H1 (cell line): Measurements from ENCODE around the gene VWA3B. TPM values are rescaled to one million over a fixed set of nuclear protein-coding genes. Genes with fewer than 3 reads are reported as not detected.

Experiments used
- CTCF ChIA-PET: fragments of 300-600 bp; sonication (Branson Sonifier 250); formaldehyde crosslinking; loops from one replicate; lab custom pipeline; 2021; ENCODE audit not compliant: partially characterized antibody; lab: Charles Lee
- POLR2A ChIA-PET: fragments of 300-600 bp; sonication (Branson Sonifier 250); formaldehyde crosslinking; loops from one replicate; lab custom pipeline; 2021; ENCODE audit warnings: inconsistent platforms; ENCODE audit not compliant: partially characterized antibody; lab: Charles Lee
- DNase-seq, 2 experiments: peaks; one replicate each; pipeline versions ENCODE4 v3.0.0 to v3.0.0-alpha.2; 2010 to 2022; ENCODE audit warnings: low spot score in 2 of 2, low read depth in 1 of 2, mixed read lengths in 1 of 2
- FAIRE-seq: peaks from 2 replicates; lab custom pipeline; 2011; peaks lifted over from hg19 to GRCh38; lab: Jason Lieb, UNC
- H2AFZ ChIP-seq: 2 replicates; pipeline ENCODE4 v1.8.1; 2012; ENCODE audit warnings: low read length, inconsistent platforms
- H2AK5ac ChIP-seq: 2 replicates; pipeline ENCODE4 v1.6.1; 2013; ENCODE audit warnings: low read depth, low read length
- H2BK120ac ChIP-seq: replicated peaks from 2 replicates; pipeline ENCODE3; 2013; ENCODE audit warnings: low read depth, low read length, inconsistent platforms
- H2BK12ac ChIP-seq: 2 replicates; pipeline ENCODE4 v1.6.1; 2013; ENCODE audit warnings: low read depth, low read length
- H2BK15ac ChIP-seq: 2 replicates; pipeline ENCODE4 v1.6.1; 2013; ENCODE audit warnings: low read length
- H2BK20ac ChIP-seq: 2 replicates; pipeline ENCODE4 v1.6.1; 2013; ENCODE audit warnings: low read length
- H2BK5ac ChIP-seq: 2 replicates; pipeline ENCODE4 v1.6.1; 2013; ENCODE audit warnings: low read depth, low read length
- H3K14ac ChIP-seq: 2 replicates; pipeline ENCODE4 v1.6.1; 2013; ENCODE audit warnings: inconsistent platforms; ENCODE audit not compliant: insufficient read length
- H3K18ac ChIP-seq: 2 replicates; pipeline ENCODE4 v1.6.1; 2013; ENCODE audit warnings: low read length; ENCODE audit errors: extremely low read depth
- H3K23ac ChIP-seq: 2 replicates; pipeline ENCODE4 v1.6.1; 2013; ENCODE audit warnings: inconsistent platforms; ENCODE audit not compliant: insufficient read length
- H3K23me2 ChIP-seq: 2 replicates; pipeline ENCODE4 v1.6.1; 2013; ENCODE audit warnings: low read depth, low read length
- H3K27ac ChIP-seq: 2 replicates; pipeline ENCODE4 v1.6.1; 2011; ENCODE audit warnings: low read depth, low read length, inconsistent platforms
- H3K27me3 ChIP-seq, 4 experiments: replicated peaks in 1 of 4; 1 replicate in 1 of 4; 2 replicates in 3 of 4; pipeline versions ENCODE4 v1.6.1 to v1.8.1; 2011 to 2013; ENCODE audit warnings: low read length in 3 of 4, mild to moderate bottlenecking in 3 of 4, inconsistent platforms in 2 of 4, mixed read lengths in 2 of 4, moderate library complexity in 1 of 4; ENCODE audit not compliant: control insufficient read depth in 3 of 4, insufficient read depth in 3 of 4; ENCODE audit errors: extremely low read depth in 1 of 4
- H3K36me3 ChIP-seq, 4 experiments: 2 replicates each; pipeline versions ENCODE4 v1.6.1 to v1.8.1; 2011 to 2013; ENCODE audit warnings: mild to moderate bottlenecking in 4 of 4, low read length in 3 of 4, moderate library complexity in 2 of 4, control low read depth in 1 of 4, inconsistent platforms in 1 of 4; ENCODE audit not compliant: insufficient read depth in 4 of 4, control insufficient read depth in 2 of 4
- H3K4ac ChIP-seq: replicated peaks from 2 replicates; pipeline ENCODE3; 2013; ENCODE audit warnings: low read length, low read depth, mixed read lengths, inconsistent platforms; ENCODE audit not compliant: insufficient read length
- H3K4me1 ChIP-seq, 4 experiments: replicated peaks in 1 of 4; 1 replicate in 1 of 4; 2 replicates in 3 of 4; pipeline versions ENCODE4 v1.6.1 to v1.8.1; 2011 to 2013; ENCODE audit warnings: low read length in 3 of 4, inconsistent platforms in 2 of 4, mixed read lengths in 1 of 4; ENCODE audit not compliant: insufficient read depth in 4 of 4, control insufficient read depth in 3 of 4
- H3K4me2 ChIP-seq, 2 experiments: 2 replicates each; pipeline versions ENCODE4 v1.6.1 to v1.8.1; 2011 to 2013; ENCODE audit warnings: low read depth in 2 of 2, low read length in 2 of 2, control low read depth in 1 of 2, inconsistent platforms in 1 of 2, mild to moderate bottlenecking in 1 of 2; ENCODE audit not compliant: insufficient read depth in 1 of 2
- H3K4me3 ChIP-seq, 4 experiments: fragments of 200-600, 300-600 bp in 1 of 4; sonication (generic), shearing (Covaris generic), sonication (Bioruptor Twin) in 1 of 4; 2 replicates each; pipeline versions ENCODE4 v1.5.1 to v1.8.1; 2011 to 2016; ENCODE audit warnings: low read length in 4 of 4, low read depth in 3 of 4, control low read depth in 2 of 4, inconsistent platforms in 2 of 4, mild to moderate bottlenecking in 2 of 4, mixed read lengths in 1 of 4, moderate library complexity in 1 of 4; ENCODE audit not compliant: insufficient read depth in 2 of 4; ENCODE audit errors: extremely low read depth in 1 of 4
- H3K56ac ChIP-seq: replicated peaks from 2 replicates; pipeline ENCODE3; 2013; ENCODE audit warnings: low read depth, mild to moderate bottlenecking, mixed read lengths, low read length, inconsistent platforms; ENCODE audit not compliant: insufficient read length
- H3K79me1 ChIP-seq: 2 replicates; pipeline ENCODE4 v1.6.1; 2013; ENCODE audit warnings: low read depth, low read length, control low read depth
- H3K79me2 ChIP-seq, 2 experiments: 2 replicates each; pipeline versions ENCODE4 v1.6.1 to v1.8.1; 2012 to 2013; ENCODE audit warnings: low read length in 2 of 2, mild to moderate bottlenecking in 2 of 2, inconsistent platforms in 1 of 2; ENCODE audit not compliant: insufficient read depth in 2 of 2, control insufficient read depth in 1 of 2
- H3K9ac ChIP-seq, 4 experiments: replicated peaks in 1 of 4; 1 replicate in 1 of 4; 2 replicates in 3 of 4; pipeline versions ENCODE4 v1.6.1 to v1.8.1; 2011 to 2013; ENCODE audit warnings: low read depth in 3 of 4, low read length in 3 of 4, control low read depth in 2 of 4, mild to moderate bottlenecking in 2 of 4, moderate library complexity in 2 of 4, inconsistent platforms in 1 of 4; ENCODE audit errors: extremely low read depth in 1 of 4
- H3K9me3 ChIP-seq, 2 experiments: 2 replicates each; pipeline versions ENCODE4 v1.6.1 to v1.8.1; 2012 to 2013; ENCODE audit warnings: mild to moderate bottlenecking in 2 of 2, moderate library complexity in 2 of 2, control low read depth in 1 of 2, inconsistent platforms in 1 of 2, low read depth in 1 of 2, low read length in 1 of 2, mixed read lengths in 1 of 2; ENCODE audit not compliant: insufficient read depth in 2 of 2
- H4K20me1 ChIP-seq, 2 experiments: replicated peaks in 1 of 2; 2 replicates each; pipeline versions ENCODE3 to v1.8.1; 2011 to 2013; ENCODE audit warnings: inconsistent platforms in 2 of 2, low read length in 2 of 2, mild to moderate bottlenecking in 1 of 2; ENCODE audit not compliant: insufficient read depth in 2 of 2, control insufficient read depth in 1 of 2
- H4K5ac ChIP-seq: 2 replicates; pipeline ENCODE4 v1.6.1; 2013; ENCODE audit warnings: low read length, low read depth, mixed read lengths, inconsistent platforms; ENCODE audit not compliant: insufficient read length
- H4K8ac ChIP-seq: 2 replicates; pipeline ENCODE4 v1.8.0; 2013; ENCODE audit warnings: mild to moderate bottlenecking, moderate library complexity, low read length, inconsistent platforms; ENCODE audit not compliant: insufficient read depth; ENCODE audit errors: extremely low read depth
- H4K91ac ChIP-seq: replicated peaks from 2 replicates; pipeline ENCODE3; 2013; ENCODE audit warnings: low read length, mixed read lengths, inconsistent platforms; ENCODE audit not compliant: insufficient read length
- CBX8 ChIP-seq: fragments of 300-800, 300-1000 bp; sonication (generic); IDR thresholded peaks from 2 replicates; pipeline ENCODE4 v1.7.1; 2016; ENCODE audit warnings: low read depth, low read length, borderline replicate concordance
- CHD1 ChIP-seq: IDR thresholded peaks from 2 replicates; pipeline ENCODE4 v1.6.1; 2012; ENCODE audit warnings: low read depth, low read length, improper control_type of control experiment
- JUND ChIP-seq: IDR thresholded peaks from 2 replicates; pipeline ENCODE4 v1.6.1; 2011; ENCODE audit warnings: mild to moderate bottlenecking, improper control_type of control experiment, low read length
- KDM1A ChIP-seq: fragments of 200-600, 300-600 bp; sonication (generic); IDR thresholded peaks from 2 replicates; pipeline ENCODE4 v1.7.1; 2016; ENCODE audit warnings: mild to moderate bottlenecking, low read length, borderline replicate concordance
- KDM4A ChIP-seq: IDR thresholded peaks from one replicate; pipeline ENCODE4 v1.7.1; 2012; ENCODE audit warnings: low read depth, mild to moderate bottlenecking, moderate library complexity, low read length, inconsistent platforms; ENCODE audit not compliant: severe bottlenecking
- KDM5A ChIP-seq: fragments of 200-600 bp; IDR thresholded peaks from 2 replicates; pipeline ENCODE4 v1.7.1; 2012; ENCODE audit warnings: mild to moderate bottlenecking, low read length, inconsistent platforms, mixed read lengths
- NRF1 ChIP-seq: IDR thresholded peaks from 2 replicates; pipeline ENCODE4 v1.6.1; 2011; ENCODE audit warnings: mild to moderate bottlenecking, low read depth, low read length, improper control_type of control experiment
- RBBP5 ChIP-seq: IDR thresholded peaks from 2 replicates; pipeline ENCODE4 v1.7.1; 2012; ENCODE audit warnings: low read depth, mild to moderate bottlenecking, inconsistent platforms, low read length, moderate library complexity, borderline replicate concordance
- SP1 ChIP-seq: IDR thresholded peaks from 2 replicates; pipeline ENCODE4 v1.6.1; 2011; ENCODE audit warnings: low read depth, low read length
- SP2 ChIP-seq: IDR thresholded peaks from 2 replicates; pipeline ENCODE4 v1.6.1; 2012; ENCODE audit warnings: mild to moderate bottlenecking, low read length, inconsistent platforms
- SRF ChIP-seq: IDR thresholded peaks from 2 replicates; pipeline ENCODE4 v1.6.1; 2011; ENCODE audit warnings: mild to moderate bottlenecking, low read depth, low read length, moderate library complexity
- TAF1 ChIP-seq: IDR thresholded peaks from 2 replicates; pipeline ENCODE4 v1.6.1; 2011; ENCODE audit warnings: mild to moderate bottlenecking, low read depth, low read length
- WGBS, 2 experiments: shearing (Covaris generic) in 1 of 2; methylation state at CpG; one replicate each; pipeline versions ENCODE4 v1.1.6 to v1.1.7; 2013 to 2015; ENCODE audit warnings: low lambda C conversion rate in 2 of 2, mixed read lengths in 2 of 2, inconsistent platforms in 1 of 2, low coverage in 1 of 2, missing lambda C conversion rate in 1 of 2; ENCODE audit not compliant: insufficient replicate concordance in 2 of 2, insufficient coverage in 1 of 2, insufficient read length in 1 of 2; ENCODE audit errors: extremely low coverage in 1 of 2, missing lambda C conversion rate in 1 of 2; 5-methylcytosine and 5-hydroxymethylcytosine counted together
- polyA plus RNA-seq, 7 experiments: library from polyadenylated mRNA; depleted of rRNA in 3 of 7; stranded (reverse) in 5 of 7; unstranded in 2 of 7; fragments of >200 nt in 5 of 7; fragments of 200-250 nt in 2 of 7; gene quantifications; 1 replicate in 5 of 7; 2 replicates in 1 of 7; 4 replicates in 1 of 7; pipeline versions ENCODE4 v1.2.1 to v1.2.3, GENCODE V29; 2011 to 2013; ENCODE audit warnings: missing spikeins in 2 of 7, mixed read lengths in 2 of 7
- total RNA-seq: library from RNA; stranded (reverse); fragmentation: NEBNext Ultra II Directional; extraction: Animal tissue kit (Norgen Biotek cat#: 25700); gene quantifications from 2 replicates; pipeline ENCODE4 v1.2.1, GENCODE V29; 2021
- TF ChIP-seq, protein P1 (sequence below): IDR thresholded peaks from 2 replicates; pipeline ENCODE4 v1.6.1; 2011; ENCODE audit warnings: low read length, improper control_type of control experiment

The VWA3B gene
- total and polyA plus RNA-seq, 2 of the 8 experiments (the other 6 are each of a cell fraction or from before 2014, with no cell fraction given), result not detected

DNA sequence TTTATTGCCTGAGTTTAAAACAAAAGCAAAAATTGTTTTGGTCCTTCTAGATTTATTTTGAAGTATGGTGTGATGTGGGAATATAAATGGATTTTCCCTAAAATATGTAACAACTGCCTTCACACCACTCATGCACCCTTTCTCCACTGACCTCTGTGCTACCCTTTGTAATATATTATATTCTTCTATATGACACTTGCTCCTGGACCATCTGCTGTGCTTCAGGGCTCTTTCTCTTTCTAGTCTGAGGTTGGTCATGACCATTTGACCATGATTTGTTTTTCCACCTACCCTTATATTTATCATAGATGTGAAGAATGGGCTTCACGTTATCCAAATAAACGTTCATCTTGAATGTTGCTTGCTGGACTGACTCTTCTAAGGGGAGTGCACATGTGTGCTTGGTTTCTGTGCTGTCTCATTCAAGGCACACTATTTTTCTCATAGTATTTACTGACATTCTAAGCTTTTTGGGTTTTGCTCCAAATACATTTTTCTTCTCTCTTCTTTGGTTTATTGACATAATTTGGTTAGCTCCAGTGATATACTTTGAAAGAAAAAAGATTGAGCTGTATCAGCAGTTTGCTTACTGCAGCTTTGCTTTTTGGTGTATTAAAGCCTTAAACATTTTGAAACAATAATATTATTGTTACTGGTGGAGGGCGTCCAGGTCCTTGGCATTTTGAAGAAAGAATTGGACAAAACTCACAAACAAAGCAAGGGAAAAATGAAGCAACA lies 61.8 kb downstream of the VWA3B start:
- Histone ChIP-seq H2AK5ac (no peak overlapping the region), H3K9me3 (no peaks in the 10 kb centered on the region), H4K8ac (no peak overlapping the region), H3K9ac (no peak overlapping the region), H4K91ac (no peak overlapping the region), H3K4me2 (no peak overlapping the region), H3K18ac (no peak overlapping the region), H3K79me1 (no peaks in the 10 kb centered on the region), H4K20me1 (no peaks in the 10 kb centered on the region), H3K4ac (no peak overlapping the region), H3K27ac (no peak overlapping the region), H3K23me2 (0 out of 2 replicates have a peak, but pooled peaks cover 1% of the 10 kb centered on the region), H3K4me1 (no peaks in the 10 kb centered on the region), H2BK20ac (no peak overlapping the region), H3K36me3 (no peaks in the 10 kb centered on the region), H3K4me3 (no peak overlapping the region), H2BK15ac (no peak overlapping the region), H2BK120ac (no peak overlapping the region), H2BK5ac (no peak overlapping the region), H3K23ac (no peak overlapping the region), H3K27me3 (no peaks in the 10 kb centered on the region), H2AFZ (no peak overlapping the region), H3K56ac (no peak overlapping the region), H4K5ac (no peak overlapping the region), H2BK12ac (no peak overlapping the region), H3K79me2 (no peaks in the 10 kb centered on the region), H3K14ac (no peak overlapping the region)
- CTCF ChIA-PET, result interaction anchor here (0.9 kb wide), 1 partner anchor 9 kb away, joined by 3 read pairs; no protein-coding TSS in a partner anchor
- DNase-seq (no peak), FAIRE-seq (no peak)
- POLR2A ChIA-PET, result no interaction called here
- 84% methylated on average over 3 of the region's 3 CpGs; no CpG with 5 or more reads in 1 of the 2 experiments for WGBS, 2 experiments
- TF ChIP-seq SP2 (no peak), KDM5A (no peak), SP1 (no peak), CBX8 (no peak), TAF1 (no peak), KDM1A (no peak), CHD1 (no peak), RBBP5 (no peak), KDM4A (no peak), NRF1 (no peak), SRF (no peak), JUND (no peak)
- TF ChIP-seq, protein P1, sequence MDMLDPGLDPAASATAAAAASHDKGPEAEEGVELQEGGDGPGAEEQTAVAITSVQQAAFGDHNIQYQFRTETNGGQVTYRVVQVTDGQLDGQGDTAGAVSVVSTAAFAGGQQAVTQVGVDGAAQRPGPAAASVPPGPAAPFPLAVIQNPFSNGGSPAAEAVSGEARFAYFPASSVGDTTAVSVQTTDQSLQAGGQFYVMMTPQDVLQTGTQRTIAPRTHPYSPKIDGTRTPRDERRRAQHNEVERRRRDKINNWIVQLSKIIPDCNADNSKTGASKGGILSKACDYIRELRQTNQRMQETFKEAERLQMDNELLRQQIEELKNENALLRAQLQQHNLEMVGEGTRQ, result no peak
